ENCODE data around the gene LGR6. TPM values are rescaled to one million over a fixed set of nuclear protein-coding genes. Genes with fewer than 3 reads are reported as not detected.
"Not testable (repeated sequence)": the region's sequence is repeated elsewhere in the genome, so short reads cannot be mapped to it uniquely, and the experiment has no call there.

The LGR6 gene
- total and polyA plus RNA-seq, 2 donors = 0.37 to 3.8 TPM

- H3K4me1 ChIP-seq (ENCODE audit: insufficient read depth); H3K27ac ChIP-seq (ENCODE audit: low read depth); DNase-seq (ENCODE audit: extremely low spot score); H3K36me3 ChIP-seq (ENCODE audit: insufficient read depth); H3K4me3 ChIP-seq (ENCODE audit: low read depth, low read length): not testable (repeated sequence)
- WGBS = 88% methylated on average over 14 of the region's 33 CpGs
Measured at GRCh38 chr1:202191391-202191790, 2.2 kb upstream of the LGR6 start.

DNA sequence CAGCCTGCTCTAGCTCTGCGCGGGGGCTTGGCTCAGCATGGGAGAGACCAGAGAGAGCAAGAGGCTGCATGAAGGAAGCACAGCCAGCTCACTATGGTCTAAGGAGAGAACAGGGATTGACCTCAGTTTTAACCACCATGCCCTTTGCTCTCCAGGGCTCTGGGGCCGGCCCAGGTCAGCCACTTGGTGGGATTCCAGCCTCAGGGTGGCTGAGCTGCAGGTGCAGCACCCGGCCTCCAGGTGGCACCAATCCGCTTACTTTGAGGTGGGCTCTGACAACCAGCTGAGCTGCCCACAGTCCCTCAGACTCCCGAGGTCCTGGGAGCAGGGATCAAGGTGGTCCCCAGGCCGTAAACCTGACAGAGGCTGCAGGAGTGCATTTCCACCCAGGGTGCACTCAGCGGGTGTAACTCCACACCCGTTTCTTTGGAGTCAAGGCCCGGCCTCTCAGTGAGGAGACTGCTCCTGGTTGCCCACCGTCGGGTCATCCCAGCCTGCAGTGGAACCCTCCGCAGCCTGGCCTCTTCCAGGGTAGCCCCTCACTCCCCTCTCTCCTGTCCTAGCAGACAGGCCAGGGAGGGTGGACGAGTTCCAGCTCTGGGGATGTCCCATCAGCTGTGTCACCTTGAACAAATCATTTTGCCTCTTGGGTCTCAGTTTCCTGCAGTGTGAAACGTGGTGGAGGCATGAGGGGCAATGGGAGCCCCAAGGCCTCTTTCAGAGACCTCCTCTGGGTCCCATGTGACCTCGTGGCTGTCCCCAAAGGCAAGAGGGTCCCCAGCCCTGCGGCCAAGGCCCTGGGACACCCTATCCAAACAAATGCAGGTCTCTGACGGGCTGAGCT is 607 bp upstream of the LGR6 start:
- WGBS = 32% methylated on average over 18 of the region's 18 CpGs
- Histone ChIP-seq H3K4me3 (ENCODE audit: low read depth, low read length) (no peak overlapping the region), H3K27ac (ENCODE audit: low read depth) (no peak overlapping the region), H3K36me3 (ENCODE audit: insufficient read depth) (no peaks in the 10 kb centered on the region), H3K4me1 (ENCODE audit: insufficient read depth) (no peaks in the 10 kb centered on the region)
- DNase-seq (ENCODE audit: extremely low spot score) = no peak

- no peaks in the 10 kb centered on the region for H3K4me1 ChIP-seq (ENCODE audit: insufficient read depth)
- DNase-seq (ENCODE audit: extremely low spot score) = no peak
- WGBS = 60% methylated on average over 11 of the region's 11 CpGs
- no peaks in the 10 kb centered on the region for H3K36me3 ChIP-seq (ENCODE audit: insufficient read depth)
- no peak overlapping the region for H3K27ac ChIP-seq (ENCODE audit: low read depth)
- no peak overlapping the region for H3K4me3 ChIP-seq (ENCODE audit: low read depth, low read length)
Measured at GRCh38 chr1:202194328-202194648, 689 bp downstream of the LGR6 start.

DNA sequence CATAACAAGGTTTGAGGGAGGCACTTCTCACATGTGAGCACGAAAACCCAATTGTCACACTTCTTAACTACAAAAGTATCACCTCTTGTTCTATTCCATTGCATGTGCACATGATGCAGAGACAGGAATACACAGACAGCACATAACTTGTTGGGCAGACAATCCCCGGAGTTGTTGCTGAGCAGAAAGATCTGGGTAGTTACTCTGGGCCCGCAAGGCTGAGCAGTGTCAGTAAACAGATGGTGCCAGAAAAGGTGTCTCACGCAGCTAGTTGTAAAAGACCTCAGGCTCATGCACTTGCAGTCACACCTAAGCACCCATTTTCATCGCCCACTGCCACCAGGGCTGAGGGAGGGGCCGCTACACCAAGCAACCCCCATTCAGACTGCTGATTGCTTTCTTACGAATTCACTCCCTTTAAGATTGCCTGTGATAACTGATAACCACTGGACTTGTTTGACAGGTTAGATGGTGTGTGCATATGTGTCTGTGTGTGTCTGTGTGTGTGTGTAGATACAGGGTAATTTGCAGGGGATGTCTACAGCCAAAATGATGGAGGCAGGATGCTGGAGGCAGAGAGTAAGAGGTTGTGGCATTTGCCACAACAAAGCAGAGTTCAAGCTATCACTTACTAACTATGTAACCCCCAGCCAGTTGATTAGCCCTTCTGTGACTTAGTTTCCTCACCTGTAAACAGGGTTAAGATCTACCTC is 4.2 kb downstream of the LGR6 start:
- no peak for DNase-seq (ENCODE audit: extremely low spot score)
- Histone ChIP-seq H3K4me1 (ENCODE audit: insufficient read depth) (no peaks in the 10 kb centered on the region), H3K4me3 (ENCODE audit: low read depth, low read length) (no peak overlapping the region), H3K27ac (ENCODE audit: low read depth) (no peak overlapping the region), H3K36me3 (ENCODE audit: insufficient read depth) (no peaks in the 10 kb centered on the region)
- WGBS = 74% methylated on average over 7 of the region's 7 CpGs

DNA sequence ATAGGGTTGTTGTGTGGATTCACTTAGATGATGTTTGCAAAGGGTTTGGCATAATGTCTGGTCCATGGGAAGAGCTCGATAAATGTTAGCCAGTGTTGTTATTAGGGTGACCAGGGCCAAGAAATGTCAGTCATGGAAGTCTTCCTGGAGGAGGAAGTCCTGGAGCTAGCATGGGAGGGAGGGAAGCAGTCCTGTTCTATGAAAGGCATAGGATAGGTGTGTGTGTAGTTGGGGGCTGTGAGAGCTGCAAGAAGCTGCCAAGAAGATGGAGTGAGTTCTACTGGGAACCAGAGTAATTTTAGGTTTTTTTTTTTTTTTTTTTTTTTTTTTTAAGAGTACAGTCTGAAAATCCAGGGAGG is 4.7 kb downstream of the LGR6 start:
- no peak for DNase-seq (ENCODE audit: extremely low spot score)
- H3K27ac ChIP-seq (ENCODE audit: low read depth) = no peak overlapping the region
- no peak overlapping the region for H3K4me3 ChIP-seq (ENCODE audit: low read depth, low read length)
- H3K4me1 ChIP-seq (ENCODE audit: insufficient read depth) = no peaks in the 10 kb centered on the region
- no peaks in the 10 kb centered on the region for H3K36me3 ChIP-seq (ENCODE audit: insufficient read depth)
- 70% methylated on average over 1 of the region's 1 CpG for WGBS

DNA sequence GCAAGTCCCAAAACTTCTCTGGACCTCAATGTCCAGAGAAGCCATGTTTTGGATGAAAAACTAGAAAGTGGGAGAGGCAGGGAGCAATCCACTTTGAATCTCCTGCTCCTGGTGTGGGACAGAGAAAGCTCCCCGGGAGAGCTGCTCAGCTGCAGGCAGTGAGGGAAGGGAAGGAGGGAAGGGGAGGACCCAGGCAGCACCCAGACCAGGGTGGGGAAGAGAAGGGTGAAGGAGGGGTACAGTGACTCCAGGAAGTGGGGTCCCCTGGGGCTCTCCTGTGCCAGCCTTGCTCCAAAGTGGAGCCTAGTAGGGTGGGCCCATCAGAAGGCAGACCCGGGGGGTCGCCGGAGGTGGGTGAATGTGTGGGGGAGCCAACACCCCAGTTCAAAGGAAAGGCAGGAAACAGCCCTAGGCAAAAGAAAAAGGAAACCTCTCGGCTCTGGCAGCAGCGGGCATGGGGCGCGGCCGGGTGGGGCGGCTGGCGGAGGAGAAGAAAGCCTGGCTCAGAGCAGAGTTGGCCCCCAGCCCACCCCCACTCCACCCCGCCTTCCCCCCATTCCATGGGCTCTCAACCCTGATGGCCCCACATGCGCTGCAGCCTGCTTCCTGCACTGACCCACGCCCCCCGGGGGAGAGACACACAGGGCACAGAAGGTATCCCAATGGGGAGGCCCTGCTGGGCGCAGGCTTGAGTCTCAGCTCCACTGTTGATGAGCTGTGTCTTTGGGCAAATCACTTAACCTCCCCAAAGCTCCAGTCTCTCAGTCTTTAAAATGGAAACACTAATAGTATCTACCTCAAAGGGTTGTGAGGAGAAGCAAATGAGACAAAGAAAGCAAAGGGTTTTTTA is 5.7 kb downstream of the LGR6 start:
- DNase-seq (ENCODE audit: extremely low spot score) = no peak
- no peaks in the 10 kb centered on the region for H3K4me1 ChIP-seq (ENCODE audit: insufficient read depth)
- H3K27ac ChIP-seq (ENCODE audit: low read depth) = peak overlapping the region; percentile 33
- H3K4me3 ChIP-seq (ENCODE audit: low read depth, low read length) = no peak overlapping the region
- no peaks in the 10 kb centered on the region for H3K36me3 ChIP-seq (ENCODE audit: insufficient read depth)
- 53% methylated on average over 16 of the region's 16 CpGs for WGBS

DNA sequence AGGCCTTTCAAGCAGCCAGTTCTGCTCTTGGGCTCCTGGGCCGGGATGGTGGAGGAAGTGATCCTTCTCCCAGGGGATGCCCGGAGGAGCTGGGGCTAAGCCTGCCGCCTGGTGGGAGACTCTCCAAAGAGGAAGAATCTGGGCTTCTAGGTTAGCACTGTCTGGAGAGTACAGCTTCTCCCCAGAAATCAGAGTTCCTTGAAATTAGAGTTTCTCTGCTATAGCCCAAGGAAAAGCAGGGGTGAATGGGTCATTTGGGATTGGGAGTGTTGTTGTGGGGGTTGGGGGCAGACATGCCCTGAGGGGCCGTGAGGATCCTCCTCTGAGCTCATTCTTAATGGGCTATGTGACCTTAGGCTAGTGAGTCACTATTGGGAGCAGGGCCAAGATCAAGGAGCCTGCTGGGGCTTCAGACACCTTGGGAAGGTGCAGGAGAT is 6.5 kb downstream of the LGR6 start:
- Histone ChIP-seq H3K4me1 (ENCODE audit: insufficient read depth) (no peaks in the 10 kb centered on the region), H3K4me3 (ENCODE audit: low read depth, low read length) (no peak overlapping the region), H3K36me3 (ENCODE audit: insufficient read depth) (no peaks in the 10 kb centered on the region), H3K27ac (ENCODE audit: low read depth) (no peak overlapping the region)
- no peak for DNase-seq (ENCODE audit: extremely low spot score)
- WGBS = 66% methylated on average over 4 of the region's 4 CpGs

DNA sequence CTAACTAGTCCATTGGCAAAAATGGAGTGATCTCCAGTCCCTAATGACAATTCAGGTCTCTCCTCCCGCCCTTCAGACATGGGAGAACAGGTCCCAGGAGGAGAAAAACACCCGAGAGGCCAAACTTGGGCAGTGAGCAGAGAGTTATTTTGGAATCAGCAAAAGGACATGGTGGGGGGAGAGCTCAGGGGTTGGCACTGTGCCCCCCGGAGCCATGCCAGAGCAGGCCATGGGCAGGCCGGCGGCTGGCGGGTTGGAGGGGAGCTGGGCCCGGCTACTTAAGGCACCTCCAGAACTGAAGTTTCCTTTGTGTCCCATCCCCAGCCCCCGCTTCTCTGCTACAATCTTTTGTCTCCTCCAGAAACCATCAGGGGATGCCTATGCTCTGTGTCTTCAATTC is 7.1 kb downstream of the LGR6 start:
- Histone ChIP-seq H3K4me3 (ENCODE audit: low read depth, low read length) (no peak overlapping the region), H3K27ac (ENCODE audit: low read depth) (no peak overlapping the region), H3K4me1 (ENCODE audit: insufficient read depth) (no peaks in the 10 kb centered on the region), H3K36me3 (ENCODE audit: insufficient read depth) (no peaks in the 10 kb centered on the region)
- WGBS = 78% methylated on average over 8 of the region's 8 CpGs
- DNase-seq (ENCODE audit: extremely low spot score) = no peak

DNA sequence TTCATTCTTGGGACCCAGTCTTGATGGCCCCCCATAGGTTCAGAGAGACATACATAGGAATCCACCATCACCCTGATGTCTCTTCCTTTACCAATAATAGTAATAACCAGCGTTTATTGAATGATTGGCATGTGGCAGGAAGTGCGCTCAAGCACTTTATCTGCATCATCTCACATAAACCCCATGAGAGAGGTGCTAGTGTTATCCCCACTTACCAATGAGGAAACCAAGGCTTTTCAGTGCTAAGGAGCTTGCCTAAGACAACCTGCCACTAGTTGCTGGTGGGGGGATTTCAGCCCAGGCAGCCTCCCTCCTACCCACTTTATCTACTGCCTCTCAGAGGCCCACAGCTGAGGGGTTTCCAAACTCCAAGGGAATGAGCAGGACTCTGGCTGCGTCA is 7.7 kb downstream of the LGR6 start:
- DNase-seq (ENCODE audit: extremely low spot score) = no peak
- 77% methylated on average over 3 of the region's 3 CpGs for WGBS
- no peak overlapping the region for H3K4me3 ChIP-seq (ENCODE audit: low read depth, low read length)
- no peak overlapping the region for H3K27ac ChIP-seq (ENCODE audit: low read depth)
- H3K4me1 ChIP-seq (ENCODE audit: insufficient read depth) = no peaks in the 10 kb centered on the region
- no peaks in the 10 kb centered on the region for H3K36me3 ChIP-seq (ENCODE audit: insufficient read depth)

DNA sequence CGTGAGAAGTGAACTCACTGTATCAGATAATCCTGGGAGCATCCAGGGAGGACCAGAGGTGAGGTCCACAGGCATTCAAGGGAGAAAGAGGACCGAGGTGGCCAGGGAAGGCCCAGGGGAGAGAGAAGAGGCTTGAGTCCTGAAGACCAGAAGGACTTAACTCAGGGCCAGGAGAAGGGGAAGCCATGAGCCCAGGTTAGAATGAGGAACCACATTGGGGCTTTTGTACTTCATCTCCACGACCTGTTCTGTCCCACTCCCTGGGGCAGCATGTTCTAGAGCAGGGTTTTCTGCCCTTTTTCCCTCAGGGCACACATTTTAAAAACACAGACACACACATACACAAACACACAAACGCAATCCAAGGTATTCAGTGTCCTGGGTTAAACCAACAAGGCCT is 8.4 kb downstream of the LGR6 start:
- DNase-seq (ENCODE audit: extremely low spot score) = no peak
- H3K27ac ChIP-seq (ENCODE audit: low read depth) = no peak overlapping the region
- WGBS = 71% methylated on average over 4 of the region's 4 CpGs

DNA sequence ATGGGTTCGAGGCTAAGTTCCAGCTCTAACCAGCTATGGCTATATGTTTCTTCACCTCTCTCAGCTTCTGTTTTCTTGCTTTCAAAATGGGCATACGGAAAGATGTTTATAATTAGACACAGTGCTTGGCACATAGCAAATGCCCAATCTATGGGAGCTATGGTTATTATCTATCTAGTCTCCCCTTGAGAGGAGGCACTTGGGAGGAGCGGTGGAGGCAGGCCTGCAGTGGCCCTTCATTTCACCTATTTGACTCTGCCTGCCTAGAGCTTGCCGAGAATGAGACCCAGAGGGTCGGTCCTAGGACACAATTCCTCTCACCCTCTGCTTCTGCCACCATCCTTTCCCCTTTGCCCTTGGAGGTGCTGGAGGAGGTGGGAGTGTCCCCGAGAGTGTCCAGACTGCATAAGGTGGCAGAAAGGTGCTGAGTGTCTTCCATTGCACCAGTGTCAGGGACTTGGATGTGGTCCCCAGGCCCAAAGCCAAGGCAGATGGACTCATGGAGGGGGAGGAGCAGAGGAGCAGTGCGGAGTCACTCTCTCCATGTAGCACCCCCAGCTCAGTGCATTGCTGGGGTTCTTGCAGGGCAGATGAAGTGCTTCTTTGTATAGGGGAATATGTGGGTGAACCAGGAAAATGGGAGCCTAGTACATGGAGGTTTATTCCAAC is 9.0 kb downstream of the LGR6 start:
- WGBS = 86% methylated on average over 7 of the region's 7 CpGs
- H3K4me1 ChIP-seq (ENCODE audit: insufficient read depth) = no peaks in the 10 kb centered on the region
- no peak overlapping the region for H3K27ac ChIP-seq (ENCODE audit: low read depth)
- DNase-seq (ENCODE audit: extremely low spot score) = no peak
- no peak overlapping the region for H3K4me3 ChIP-seq (ENCODE audit: low read depth, low read length)
- H3K36me3 ChIP-seq (ENCODE audit: insufficient read depth) = no peaks in the 10 kb centered on the region

More for the DNA sequence above, 8.4 kb downstream of the LGR6 start:
- no peaks in the 10 kb centered on the region for H3K36me3 ChIP-seq (ENCODE audit: insufficient read depth)
- no peak overlapping the region for H3K4me3 ChIP-seq (ENCODE audit: low read depth, low read length)
- no peaks in the 10 kb centered on the region for H3K4me1 ChIP-seq (ENCODE audit: insufficient read depth)

DNA sequence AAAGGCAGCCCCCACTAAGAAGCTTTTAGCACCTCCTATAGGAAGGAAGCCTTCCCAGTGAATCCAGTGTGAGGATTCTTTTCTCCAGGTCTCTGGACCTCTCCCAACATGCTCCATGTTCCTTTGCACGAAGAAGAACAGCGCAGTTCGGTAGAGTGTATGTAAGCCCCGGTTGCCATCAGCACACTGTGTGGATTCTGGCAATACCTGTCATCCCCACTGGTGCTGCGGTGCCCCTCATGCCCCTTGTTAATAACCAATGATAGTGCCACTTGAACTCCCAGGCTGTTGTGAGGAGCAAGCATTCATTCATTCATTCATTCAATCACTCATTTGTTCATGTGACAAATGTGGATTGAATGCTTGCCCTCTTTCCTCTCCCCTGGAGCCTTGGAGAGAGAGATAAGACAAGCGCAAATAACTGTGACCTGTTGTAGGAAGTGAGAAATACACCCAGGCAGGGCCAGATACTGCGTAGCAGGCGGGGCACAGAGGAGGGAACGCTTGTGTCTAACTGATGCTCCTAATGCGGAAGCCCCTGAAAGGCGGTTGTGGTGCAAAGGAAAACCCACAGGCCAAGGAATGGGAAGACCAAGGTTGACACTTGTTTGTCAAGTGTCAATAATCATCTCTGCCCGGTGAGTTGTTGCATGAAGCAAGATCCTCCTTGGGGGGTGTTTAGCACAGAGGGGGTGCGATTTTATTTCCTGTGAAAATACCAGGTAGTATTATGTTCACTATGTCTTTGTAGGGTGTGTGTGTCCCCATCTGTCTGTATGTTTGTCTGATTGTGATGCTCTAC is 9.8 kb downstream of the LGR6 start:
- Histone ChIP-seq H3K4me1 (ENCODE audit: insufficient read depth) (no peaks in the 10 kb centered on the region), H3K4me3 (ENCODE audit: low read depth, low read length) (no peak overlapping the region), H3K36me3 (ENCODE audit: insufficient read depth) (no peaks in the 10 kb centered on the region), H3K27ac (ENCODE audit: low read depth) (no peak overlapping the region)
- WGBS = 80% methylated on average over 13 of the region's 13 CpGs
- no peak for DNase-seq (ENCODE audit: extremely low spot score)

DNA sequence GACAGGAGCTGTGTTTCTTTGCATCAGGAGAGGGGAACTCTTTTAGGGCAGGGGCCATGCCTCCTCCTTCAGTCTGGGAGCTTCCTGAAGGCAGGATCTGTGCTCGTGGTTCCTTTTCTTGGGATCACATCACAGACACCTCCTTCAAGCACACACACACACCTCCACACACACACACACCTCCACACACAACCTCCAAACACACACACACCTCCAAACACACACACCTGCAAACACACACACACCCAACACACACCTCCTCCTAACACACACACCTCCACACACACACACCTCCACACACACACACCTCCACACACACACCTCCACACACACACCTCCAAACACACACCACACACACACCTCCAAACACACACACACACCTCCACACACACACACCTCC is 10.5 kb downstream of the LGR6 start:
- Histone ChIP-seq H3K4me3 (ENCODE audit: low read depth, low read length) (no peak overlapping the region), H3K4me1 (ENCODE audit: insufficient read depth) (no peaks in the 10 kb centered on the region), H3K27ac (ENCODE audit: low read depth) (no peak overlapping the region), H3K36me3 (ENCODE audit: insufficient read depth) (no peaks in the 10 kb centered on the region)
- no peak for DNase-seq (ENCODE audit: extremely low spot score)
- 57% methylated on average over 1 of the region's 1 CpG for WGBS
